H9 (cell line): ENCODE results near the gene SLCO4A1. TPM values are rescaled to one million over a fixed set of nuclear protein-coding genes. Genes with fewer than 3 reads are reported as not detected.
A peak's percentile ranks its signal among the peaks of the same experiment; 100 is the strongest.

Experiments used
- DNase-seq: peaks from one replicate; pipeline ENCODE4 v3.0.0-alpha.2; 2017
- H2AFZ ChIP-seq: one replicate; pipeline ENCODE4 v1.6.1; 2013; ENCODE audit warnings: mild to moderate bottlenecking, low read length, control low read depth, moderate library complexity
- H2AK5ac ChIP-seq: 2 replicates; pipeline ENCODE4 v1.6.1; 2013; ENCODE audit warnings: low read length, control low read depth, mixed read lengths; ENCODE audit not compliant: insufficient read length
- H2BK120ac ChIP-seq: one replicate; pipeline ENCODE4 v1.6.1; 2013; ENCODE audit warnings: low read depth, mild to moderate bottlenecking, low read length, control low read depth, inconsistent platforms; ENCODE audit not compliant: poor library complexity, severe bottlenecking
- H2BK12ac ChIP-seq: 2 replicates; pipeline ENCODE4 v1.6.1; 2013; ENCODE audit warnings: low read length, control low read depth, mixed read lengths, low read depth; ENCODE audit not compliant: insufficient read length
- H2BK15ac ChIP-seq: 2 replicates; pipeline ENCODE4 v1.6.1; 2013; ENCODE audit warnings: low read depth, low read length, control low read depth
- H2BK20ac ChIP-seq: one replicate; pipeline ENCODE4 v1.6.1; 2013; ENCODE audit warnings: low read depth, mild to moderate bottlenecking, low read length, control low read depth, inconsistent platforms; ENCODE audit not compliant: poor library complexity, severe bottlenecking
- H2BK5ac ChIP-seq: 2 replicates; pipeline ENCODE4 v1.6.1; 2013; ENCODE audit warnings: low read length, control low read depth, mixed read lengths; ENCODE audit not compliant: insufficient read length
- H3K14ac ChIP-seq: 2 replicates; pipeline ENCODE4 v1.6.1; 2013; ENCODE audit warnings: low read length, control low read depth; ENCODE audit not compliant: insufficient read depth
- H3K18ac ChIP-seq: 2 replicates; pipeline ENCODE4 v1.6.1; 2013; ENCODE audit warnings: low read depth, mild to moderate bottlenecking, mixed read lengths, low read length, control low read depth; ENCODE audit not compliant: insufficient read length
- H3K23ac ChIP-seq: 2 replicates; pipeline ENCODE4 v1.6.1; 2013; ENCODE audit warnings: low read length, control low read depth, mixed read lengths, low read depth; ENCODE audit not compliant: insufficient read length
- H3K23me2 ChIP-seq: 2 replicates; pipeline ENCODE4 v1.6.1; 2013; ENCODE audit warnings: low read depth, mild to moderate bottlenecking, mixed read lengths, low read length, control low read depth; ENCODE audit not compliant: insufficient read length, poor library complexity, severe bottlenecking
- H3K27ac ChIP-seq: 2 replicates; pipeline ENCODE4 v1.5.1; 2013; ENCODE audit warnings: low read length, control low read depth, mixed read lengths, low read depth; ENCODE audit not compliant: insufficient read length
- H3K27me3 ChIP-seq: 2 replicates; pipeline ENCODE4 v1.6.1; 2013; ENCODE audit warnings: low read length, control low read depth, inconsistent platforms; ENCODE audit not compliant: insufficient read depth
- H3K4ac ChIP-seq: 2 replicates; pipeline ENCODE4 v1.6.1; 2013; ENCODE audit warnings: low read depth, mild to moderate bottlenecking, control low read depth, inconsistent platforms, low read length, moderate library complexity
- H3K4me1 ChIP-seq: 2 replicates; pipeline ENCODE4 v1.6.1; 2013; ENCODE audit warnings: low read length, control low read depth, inconsistent platforms; ENCODE audit not compliant: insufficient read depth
- H3K4me2 ChIP-seq: 2 replicates; pipeline ENCODE4 v1.6.1; 2013; ENCODE audit warnings: low read length, control low read depth, mixed read lengths; ENCODE audit not compliant: insufficient read length, insufficient read depth
- H3K56ac ChIP-seq: 2 replicates; pipeline ENCODE4 v1.6.1; 2013; ENCODE audit warnings: low read depth, mild to moderate bottlenecking, mixed read lengths, low read length, control low read depth; ENCODE audit not compliant: insufficient read length
- H3K79me1 ChIP-seq: 2 replicates; pipeline ENCODE4 v1.6.1; 2013; ENCODE audit warnings: low read depth, mild to moderate bottlenecking, moderate library complexity, low read length, control low read depth, inconsistent platforms; ENCODE audit not compliant: insufficient read depth, poor library complexity, severe bottlenecking
- H3K79me2 ChIP-seq: 2 replicates; pipeline ENCODE4 v1.6.1; 2013; ENCODE audit warnings: low read length, control low read depth, inconsistent platforms; ENCODE audit not compliant: insufficient read depth
- H3K9ac ChIP-seq: 2 replicates; pipeline ENCODE4 v1.6.1; 2013; ENCODE audit warnings: low read length, control low read depth, mixed read lengths; ENCODE audit not compliant: insufficient read length; ENCODE audit errors: extremely low read depth
- H3K9me3 ChIP-seq: one replicate; pipeline ENCODE4 v1.6.1; 2013; ENCODE audit warnings: low read depth, low read length, inconsistent platforms; ENCODE audit not compliant: control insufficient read depth
- H3T11ph ChIP-seq: one replicate; pipeline ENCODE4 v1.6.1; 2013; ENCODE audit warnings: mild to moderate bottlenecking, low read length, control low read depth, inconsistent platforms
- H4K20me1 ChIP-seq: one replicate; pipeline ENCODE4 v1.6.1; 2013; ENCODE audit not compliant: control insufficient read depth, insufficient read length, insufficient read depth
- H4K5ac ChIP-seq: 2 replicates; pipeline ENCODE4 v1.6.1; 2013; ENCODE audit warnings: low read depth, mild to moderate bottlenecking, mixed read lengths, low read length, control low read depth; ENCODE audit not compliant: insufficient read length
- H4K8ac ChIP-seq: replicated peaks from 2 replicates; pipeline ENCODE4 v1.6.1; 2013; ENCODE audit warnings: low read length, control low read depth, mixed read lengths, low read depth; ENCODE audit not compliant: insufficient read length
- H4K91ac ChIP-seq: 2 replicates; pipeline ENCODE4 v1.6.1; 2013; ENCODE audit warnings: low read depth, mild to moderate bottlenecking, moderate library complexity, mixed read lengths, low read length, control low read depth; ENCODE audit not compliant: insufficient read length
- H3K27ac Mint-ChIP-seq, 3 experiments: 2 replicates in 2 of 3; 3 replicates in 1 of 3; pipeline ENCODE4 v1.8.0; 2020 to 2021; ENCODE audit warnings: mixed read lengths in 3 of 3, mild to moderate bottlenecking in 1 of 3, moderate library complexity in 1 of 3
- H3K27me3 Mint-ChIP-seq: 2 replicates; pipeline ENCODE4 v1.8.0; 2021; ENCODE audit warnings: low read depth, mild to moderate bottlenecking, moderate library complexity, mixed read lengths
- H3K36me3 Mint-ChIP-seq, 3 experiments: 2 replicates in 2 of 3; 3 replicates in 1 of 3; pipeline ENCODE4 v1.8.0; 2020 to 2021; ENCODE audit warnings: low read depth in 3 of 3, mixed read lengths in 3 of 3; ENCODE audit not compliant: insufficient read depth in 1 of 3
- H3K4me1 Mint-ChIP-seq, 2 experiments: 2 replicates each; pipeline ENCODE4 v1.8.0; 2020; ENCODE audit warnings: mixed read lengths in 2 of 2
- H3K4me3 Mint-ChIP-seq, 2 experiments: 2 replicates in 1 of 2; 3 replicates in 1 of 2; pipeline ENCODE4 v1.8.0; 2020 to 2021; ENCODE audit warnings: mild to moderate bottlenecking in 2 of 2, mixed read lengths in 2 of 2, moderate library complexity in 1 of 2
- H3K9me3 Mint-ChIP-seq, 2 experiments: 2 replicates in 1 of 2; 3 replicates in 1 of 2; pipeline ENCODE4 v1.8.0; 2020; ENCODE audit warnings: mild to moderate bottlenecking in 2 of 2, mixed read lengths in 2 of 2, moderate library complexity in 1 of 2
- CTCF ChIP-seq: fragments of 200-600 bp; sonication (generic); conservative IDR thresholded peaks from 3 replicates; pipeline ENCODE4 v1.8.0; 2021; ENCODE audit warnings: antibody characterized with exemption, mild to moderate bottlenecking
- WGBS: extraction: QIAGEN DNeasy Blood & Tissue Kit; methylation state at CpG from one replicate; pipeline ENCODE4 v1.1.7; 2013; ENCODE audit warnings: missing lambda C conversion rate, low lambda C conversion rate, mixed read lengths; ENCODE audit not compliant: insufficient read length; ENCODE audit errors: extremely low coverage; 5-methylcytosine and 5-hydroxymethylcytosine counted together
- total RNA-seq: library from RNA; stranded (reverse); gene quantifications from 2 replicates; pipeline ENCODE4 v1.2.1, GENCODE V29; 2021

Gene SLCO4A1
- total RNA-seq, 1 experiment from 2014 or later: 9.4 TPM

- no peak overlapping the region for H2BK120ac ChIP-seq
- no peak overlapping the region for H3K27ac ChIP-seq
- H4K8ac ChIP-seq: no peak overlapping the region
- H2BK15ac ChIP-seq: no peak overlapping the region
- Mint-ChIP-seq H3K36me3 (no peaks in the 10 kb centered on the region), H3K4me3 (no peak overlapping the region), H3K9me3 (no peaks in the 10 kb centered on the region), H3K27ac (no peak overlapping the region), H3K4me1 (peaks cover 17 to 23% of the 10 kb centered on the region in 2 experiments), H3K27me3 (no peaks in the 10 kb centered on the region; the same call in 1 of the 2 replicates)
- H4K91ac ChIP-seq: no peak overlapping the region
- no peak overlapping the region for H3T11ph ChIP-seq
- H4K20me1 ChIP-seq: no peaks in the 10 kb centered on the region
- H3K4me1 ChIP-seq: peaks cover 2% of the 10 kb centered on the region; the same call in 1 of the 2 replicates
- H3K23ac ChIP-seq: no peak overlapping the region
- H2BK5ac ChIP-seq: no peak overlapping the region
- no peak overlapping the region for H4K5ac ChIP-seq
- H3K9ac ChIP-seq: no peak overlapping the region
- H3K56ac ChIP-seq: no peak overlapping the region
- H3K23me2 ChIP-seq: no peaks in the 10 kb centered on the region
- no peaks in the 10 kb centered on the region for H3K9me3 ChIP-seq
- DNase-seq: no peak
- H3K79me2 ChIP-seq: no peaks in the 10 kb centered on the region
- H3K79me1 ChIP-seq: no peaks in the 10 kb centered on the region
- no peak overlapping the region for H2AK5ac ChIP-seq
- H3K4me2 ChIP-seq: no peak overlapping the region
- H3K14ac ChIP-seq: no peak overlapping the region
- WGBS: no CpG with 5 or more reads among the region's 29 CpGs
- H3K4ac ChIP-seq: no peak overlapping the region
- TF ChIP-seq CTCF: no peak
- peak overlapping the region; percentile 16 for H3K18ac ChIP-seq
- H2BK20ac ChIP-seq: no peak overlapping the region
- no peaks in the 10 kb centered on the region for H3K27me3 ChIP-seq
- peak overlapping the region; percentile 4 for H2BK12ac ChIP-seq
- no peak overlapping the region for H2AFZ ChIP-seq
Measured at GRCh38 chr20:62622877-62623487, 19.3 kb upstream of the SLCO4A1 start.
